ENCODE data around the gene USP25.

DNA sequence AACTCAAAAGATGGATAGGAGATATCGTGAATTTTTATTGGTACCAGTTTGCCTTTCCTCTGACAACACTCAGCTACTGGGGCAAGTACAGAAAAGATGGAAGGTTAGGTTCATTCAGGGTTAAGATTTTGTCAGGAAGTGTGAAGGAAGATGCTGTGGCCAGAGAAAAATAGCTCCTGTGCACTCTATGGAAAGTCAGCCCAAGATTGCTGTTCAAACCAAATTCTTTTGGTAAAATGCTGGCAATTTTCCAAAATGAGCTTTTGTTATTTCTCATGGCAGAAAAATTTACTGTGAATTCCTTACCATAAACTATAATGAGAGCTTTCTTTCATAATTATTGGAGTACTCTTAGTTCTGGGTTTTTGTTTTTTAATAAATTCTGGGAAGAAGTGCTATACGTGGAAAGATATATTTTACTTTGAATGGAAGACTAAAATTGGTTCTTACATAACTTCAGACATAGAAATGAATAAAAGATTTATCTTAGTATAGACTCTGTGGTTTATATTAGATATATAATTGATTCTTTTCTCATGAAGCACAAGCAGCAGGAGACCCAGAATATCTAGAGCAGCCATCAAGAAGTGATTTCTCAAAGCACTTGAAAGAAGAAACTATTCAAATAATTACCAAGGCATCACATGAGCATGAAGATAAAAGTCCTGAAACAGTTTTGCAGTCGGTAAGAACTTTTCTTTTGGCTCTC lies 112.2 kb downstream of the USP25 start:
- TF ChIP-seq, protein P1, sequence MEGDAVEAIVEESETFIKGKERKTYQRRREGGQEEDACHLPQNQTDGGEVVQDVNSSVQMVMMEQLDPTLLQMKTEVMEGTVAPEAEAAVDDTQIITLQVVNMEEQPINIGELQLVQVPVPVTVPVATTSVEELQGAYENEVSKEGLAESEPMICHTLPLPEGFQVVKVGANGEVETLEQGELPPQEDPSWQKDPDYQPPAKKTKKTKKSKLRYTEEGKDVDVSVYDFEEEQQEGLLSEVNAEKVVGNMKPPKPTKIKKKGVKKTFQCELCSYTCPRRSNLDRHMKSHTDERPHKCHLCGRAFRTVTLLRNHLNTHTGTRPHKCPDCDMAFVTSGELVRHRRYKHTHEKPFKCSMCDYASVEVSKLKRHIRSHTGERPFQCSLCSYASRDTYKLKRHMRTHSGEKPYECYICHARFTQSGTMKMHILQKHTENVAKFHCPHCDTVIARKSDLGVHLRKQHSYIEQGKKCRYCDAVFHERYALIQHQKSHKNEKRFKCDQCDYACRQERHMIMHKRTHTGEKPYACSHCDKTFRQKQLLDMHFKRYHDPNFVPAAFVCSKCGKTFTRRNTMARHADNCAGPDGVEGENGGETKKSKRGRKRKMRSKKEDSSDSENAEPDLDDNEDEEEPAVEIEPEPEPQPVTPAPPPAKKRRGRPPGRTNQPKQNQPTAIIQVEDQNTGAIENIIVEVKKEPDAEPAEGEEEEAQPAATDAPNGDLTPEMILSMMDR (IDR thresholded peaks at IDR 0.05), result no peak
- no peak for TF ChIP-seq POLR2A (IDR thresholded peaks at IDR 0.05)
